H1 (cell line): ENCODE data around the gene ZNF562. TPM values are rescaled to one million over a fixed set of nuclear protein-coding genes. Genes with fewer than 3 reads are reported as not detected.

Experiments used
- CTCF ChIA-PET: fragments of 300-600 bp; sonication (Branson Sonifier 250); formaldehyde crosslinking; loops from one replicate; lab custom pipeline; 2021; ENCODE audit not compliant: partially characterized antibody; lab: Charles Lee
- POLR2A ChIA-PET: fragments of 300-600 bp; sonication (Branson Sonifier 250); formaldehyde crosslinking; loops from one replicate; lab custom pipeline; 2021; ENCODE audit warnings: inconsistent platforms; ENCODE audit not compliant: partially characterized antibody; lab: Charles Lee
- DNase-seq, 2 experiments: peaks; one replicate each; pipeline versions ENCODE4 v3.0.0 to v3.0.0-alpha.2; 2010 to 2022; ENCODE audit warnings: low spot score in 2 of 2, low read depth in 1 of 2, mixed read lengths in 1 of 2
- FAIRE-seq: peaks from 2 replicates; lab custom pipeline; 2011; peaks lifted over from hg19 to GRCh38; lab: Jason Lieb, UNC
- H2AFZ ChIP-seq: 2 replicates; pipeline ENCODE4 v1.8.1; 2012; ENCODE audit warnings: low read length, inconsistent platforms
- H2AK5ac ChIP-seq: 2 replicates; pipeline ENCODE4 v1.6.1; 2013; ENCODE audit warnings: low read depth, low read length
- H2BK120ac ChIP-seq: replicated peaks from 2 replicates; pipeline ENCODE3; 2013; ENCODE audit warnings: low read depth, low read length, inconsistent platforms
- H2BK12ac ChIP-seq: 2 replicates; pipeline ENCODE4 v1.6.1; 2013; ENCODE audit warnings: low read depth, low read length
- H2BK15ac ChIP-seq: 2 replicates; pipeline ENCODE4 v1.6.1; 2013; ENCODE audit warnings: low read length
- H2BK20ac ChIP-seq: 2 replicates; pipeline ENCODE4 v1.6.1; 2013; ENCODE audit warnings: low read length
- H2BK5ac ChIP-seq: 2 replicates; pipeline ENCODE4 v1.6.1; 2013; ENCODE audit warnings: low read depth, low read length
- H3K14ac ChIP-seq: 2 replicates; pipeline ENCODE4 v1.6.1; 2013; ENCODE audit warnings: inconsistent platforms; ENCODE audit not compliant: insufficient read length
- H3K18ac ChIP-seq: 2 replicates; pipeline ENCODE4 v1.6.1; 2013; ENCODE audit warnings: low read length; ENCODE audit errors: extremely low read depth
- H3K23ac ChIP-seq: 2 replicates; pipeline ENCODE4 v1.6.1; 2013; ENCODE audit warnings: inconsistent platforms; ENCODE audit not compliant: insufficient read length
- H3K23me2 ChIP-seq: 2 replicates; pipeline ENCODE4 v1.6.1; 2013; ENCODE audit warnings: low read depth, low read length
- H3K27ac ChIP-seq: 2 replicates; pipeline ENCODE4 v1.6.1; 2011; ENCODE audit warnings: low read depth, low read length, inconsistent platforms
- H3K27me3 ChIP-seq, 4 experiments: replicated peaks in 1 of 4; 1 replicate in 1 of 4; 2 replicates in 3 of 4; pipeline versions ENCODE4 v1.6.1 to v1.8.1; 2011 to 2013; ENCODE audit warnings: low read length in 3 of 4, mild to moderate bottlenecking in 3 of 4, inconsistent platforms in 2 of 4, mixed read lengths in 2 of 4, moderate library complexity in 1 of 4; ENCODE audit not compliant: control insufficient read depth in 3 of 4, insufficient read depth in 3 of 4; ENCODE audit errors: extremely low read depth in 1 of 4
- H3K36me3 ChIP-seq, 4 experiments: 2 replicates each; pipeline versions ENCODE4 v1.6.1 to v1.8.1; 2011 to 2013; ENCODE audit warnings: mild to moderate bottlenecking in 4 of 4, low read length in 3 of 4, moderate library complexity in 2 of 4, control low read depth in 1 of 4, inconsistent platforms in 1 of 4; ENCODE audit not compliant: insufficient read depth in 4 of 4, control insufficient read depth in 2 of 4
- H3K4ac ChIP-seq: replicated peaks from 2 replicates; pipeline ENCODE3; 2013; ENCODE audit warnings: low read length, low read depth, mixed read lengths, inconsistent platforms; ENCODE audit not compliant: insufficient read length
- H3K4me1 ChIP-seq, 4 experiments: replicated peaks in 1 of 4; 1 replicate in 1 of 4; 2 replicates in 3 of 4; pipeline versions ENCODE4 v1.6.1 to v1.8.1; 2011 to 2013; ENCODE audit warnings: low read length in 3 of 4, inconsistent platforms in 2 of 4, mixed read lengths in 1 of 4; ENCODE audit not compliant: insufficient read depth in 4 of 4, control insufficient read depth in 3 of 4
- H3K4me2 ChIP-seq, 2 experiments: 2 replicates each; pipeline versions ENCODE4 v1.6.1 to v1.8.1; 2011 to 2013; ENCODE audit warnings: low read depth in 2 of 2, low read length in 2 of 2, control low read depth in 1 of 2, inconsistent platforms in 1 of 2, mild to moderate bottlenecking in 1 of 2; ENCODE audit not compliant: insufficient read depth in 1 of 2
- H3K4me3 ChIP-seq, 4 experiments: fragments of 200-600, 300-600 bp in 1 of 4; sonication (generic), shearing (Covaris generic), sonication (Bioruptor Twin) in 1 of 4; 2 replicates each; pipeline versions ENCODE4 v1.5.1 to v1.8.1; 2011 to 2016; ENCODE audit warnings: low read length in 4 of 4, low read depth in 3 of 4, control low read depth in 2 of 4, inconsistent platforms in 2 of 4, mild to moderate bottlenecking in 2 of 4, mixed read lengths in 1 of 4, moderate library complexity in 1 of 4; ENCODE audit not compliant: insufficient read depth in 2 of 4; ENCODE audit errors: extremely low read depth in 1 of 4
- H3K56ac ChIP-seq: replicated peaks from 2 replicates; pipeline ENCODE3; 2013; ENCODE audit warnings: low read depth, mild to moderate bottlenecking, mixed read lengths, low read length, inconsistent platforms; ENCODE audit not compliant: insufficient read length
- H3K79me1 ChIP-seq: 2 replicates; pipeline ENCODE4 v1.6.1; 2013; ENCODE audit warnings: low read depth, low read length, control low read depth
- H3K79me2 ChIP-seq, 2 experiments: 2 replicates each; pipeline versions ENCODE4 v1.6.1 to v1.8.1; 2012 to 2013; ENCODE audit warnings: low read length in 2 of 2, mild to moderate bottlenecking in 2 of 2, inconsistent platforms in 1 of 2; ENCODE audit not compliant: insufficient read depth in 2 of 2, control insufficient read depth in 1 of 2
- H3K9ac ChIP-seq, 4 experiments: replicated peaks in 1 of 4; 1 replicate in 1 of 4; 2 replicates in 3 of 4; pipeline versions ENCODE4 v1.6.1 to v1.8.1; 2011 to 2013; ENCODE audit warnings: low read depth in 3 of 4, low read length in 3 of 4, control low read depth in 2 of 4, mild to moderate bottlenecking in 2 of 4, moderate library complexity in 2 of 4, inconsistent platforms in 1 of 4; ENCODE audit errors: extremely low read depth in 1 of 4
- H3K9me3 ChIP-seq, 2 experiments: 2 replicates each; pipeline versions ENCODE4 v1.6.1 to v1.8.1; 2012 to 2013; ENCODE audit warnings: mild to moderate bottlenecking in 2 of 2, moderate library complexity in 2 of 2, control low read depth in 1 of 2, inconsistent platforms in 1 of 2, low read depth in 1 of 2, low read length in 1 of 2, mixed read lengths in 1 of 2; ENCODE audit not compliant: insufficient read depth in 2 of 2
- H4K20me1 ChIP-seq, 2 experiments: replicated peaks in 1 of 2; 2 replicates each; pipeline versions ENCODE3 to v1.8.1; 2011 to 2013; ENCODE audit warnings: inconsistent platforms in 2 of 2, low read length in 2 of 2, mild to moderate bottlenecking in 1 of 2; ENCODE audit not compliant: insufficient read depth in 2 of 2, control insufficient read depth in 1 of 2
- H4K5ac ChIP-seq: 2 replicates; pipeline ENCODE4 v1.6.1; 2013; ENCODE audit warnings: low read length, low read depth, mixed read lengths, inconsistent platforms; ENCODE audit not compliant: insufficient read length
- H4K8ac ChIP-seq: 2 replicates; pipeline ENCODE4 v1.8.0; 2013; ENCODE audit warnings: mild to moderate bottlenecking, moderate library complexity, low read length, inconsistent platforms; ENCODE audit not compliant: insufficient read depth; ENCODE audit errors: extremely low read depth
- H4K91ac ChIP-seq: replicated peaks from 2 replicates; pipeline ENCODE3; 2013; ENCODE audit warnings: low read length, mixed read lengths, inconsistent platforms; ENCODE audit not compliant: insufficient read length
- BCL11A ChIP-seq, 2 experiments: IDR thresholded peaks; one replicate each; pipeline ENCODE4 v1.6.1; 2011; ENCODE audit warnings: low read depth in 2 of 2, low read length in 2 of 2, mild to moderate bottlenecking in 2 of 2
- CTCF ChIP-seq, 3 experiments: IDR thresholded peaks; 1 replicate in 2 of 3; 2 replicates in 1 of 3; pipeline versions ENCODE4 v1.5.1 to v1.6.1; 2011; ENCODE audit warnings: low read length in 3 of 3, mild to moderate bottlenecking in 3 of 3, inconsistent platforms in 2 of 3, low read depth in 1 of 3, moderate library complexity in 1 of 3; ENCODE audit not compliant: insufficient read depth in 1 of 3; ENCODE audit errors: control extremely low read depth in 1 of 3
- EP300 ChIP-seq, 2 experiments: IDR thresholded peaks; 1 replicate in 1 of 2; 2 replicates in 1 of 2; pipeline ENCODE4 v1.6.1; 2011 to 2012; ENCODE audit warnings: low read depth in 2 of 2, low read length in 2 of 2, mild to moderate bottlenecking in 2 of 2, borderline replicate concordance in 1 of 2, inconsistent platforms in 1 of 2, moderate library complexity in 1 of 2
- KDM1A ChIP-seq: fragments of 200-600, 300-600 bp; sonication (generic); IDR thresholded peaks from 2 replicates; pipeline ENCODE4 v1.7.1; 2016; ENCODE audit warnings: mild to moderate bottlenecking, low read length, borderline replicate concordance
- KDM5A ChIP-seq: fragments of 200-600 bp; IDR thresholded peaks from 2 replicates; pipeline ENCODE4 v1.7.1; 2012; ENCODE audit warnings: mild to moderate bottlenecking, low read length, inconsistent platforms, mixed read lengths
- POLR2AphosphoS5 ChIP-seq: IDR thresholded peaks from 2 replicates; pipeline ENCODE4 v1.6.1; 2011; ENCODE audit warnings: low read depth, low read length
- WGBS, 2 experiments: shearing (Covaris generic) in 1 of 2; methylation state at CpG; one replicate each; pipeline versions ENCODE4 v1.1.6 to v1.1.7; 2013 to 2015; ENCODE audit warnings: low lambda C conversion rate in 2 of 2, mixed read lengths in 2 of 2, inconsistent platforms in 1 of 2, low coverage in 1 of 2, missing lambda C conversion rate in 1 of 2; ENCODE audit not compliant: insufficient replicate concordance in 2 of 2, insufficient coverage in 1 of 2, insufficient read length in 1 of 2; ENCODE audit errors: extremely low coverage in 1 of 2, missing lambda C conversion rate in 1 of 2; 5-methylcytosine and 5-hydroxymethylcytosine counted together
- polyA plus RNA-seq, 7 experiments: library from polyadenylated mRNA; depleted of rRNA in 3 of 7; stranded (reverse) in 5 of 7; unstranded in 2 of 7; fragments of >200 nt in 5 of 7; fragments of 200-250 nt in 2 of 7; gene quantifications; 1 replicate in 5 of 7; 2 replicates in 1 of 7; 4 replicates in 1 of 7; pipeline versions ENCODE4 v1.2.1 to v1.2.3, GENCODE V29; 2011 to 2013; ENCODE audit warnings: missing spikeins in 2 of 7, mixed read lengths in 2 of 7
- total RNA-seq: library from RNA; stranded (reverse); fragmentation: NEBNext Ultra II Directional; extraction: Animal tissue kit (Norgen Biotek cat#: 25700); gene quantifications from 2 replicates; pipeline ENCODE4 v1.2.1, GENCODE V29; 2021

The ZNF562 gene
- total and polyA plus RNA-seq, 2 of the 8 experiments (the other 6 are each of a cell fraction or from before 2014, with no cell fraction given) = 0.12 to 2.5 TPM

DNA sequence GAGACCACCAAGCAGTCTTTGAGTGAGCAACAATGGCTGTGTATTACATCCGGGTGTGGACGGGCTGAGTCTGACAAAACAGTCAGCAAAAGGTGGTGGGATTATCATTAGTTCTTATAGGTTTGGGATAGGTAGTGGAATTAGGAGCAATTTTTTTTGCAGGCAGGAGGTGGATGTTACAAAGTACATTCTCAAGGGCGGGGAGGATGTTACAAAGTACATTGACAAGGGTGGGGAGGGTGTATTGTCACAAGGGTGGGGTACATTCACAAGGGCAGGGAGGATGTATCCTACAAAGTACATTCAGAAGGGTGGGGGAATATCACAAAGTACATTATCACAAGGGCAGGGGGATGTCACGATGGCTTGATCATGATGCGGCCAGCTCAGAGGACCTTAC lies 38.9 kb downstream of the ZNF562 start:
- no peak overlapping the region for H3K4ac ChIP-seq
- H2AFZ ChIP-seq = no peak overlapping the region
- no peak overlapping the region for H3K4me2 ChIP-seq
- H2BK120ac ChIP-seq = no peak overlapping the region
- no peak overlapping the region for H3K4me3 ChIP-seq
- WGBS, 2 experiments = 91% methylated on average over 5 of the region's 5 CpGs; no CpG with 5 or more reads in 1 of the 2 experiments
- no peak overlapping the region for H4K8ac ChIP-seq
- H3K23me2 ChIP-seq = no peaks in the 10 kb centered on the region; the same call in 1 of the 2 replicates
- ChIA-PET CTCF (interaction anchor here (0.6 to 3.1 kb wide), 4 partner anchors 8 to 164 kb away, joined by 3 to 10 read pairs (median 4); no protein-coding TSS in a partner anchor), POLR2A (interaction anchor here (0.6 to 1.2 kb wide), 2 partner anchors 15 to 143 kb away, joined by 3 read pairs; partner anchors contain the start of gene ZNF561)
- H2BK12ac ChIP-seq = no peak overlapping the region
- no peaks in the 10 kb centered on the region for H3K27me3 ChIP-seq
- no peak overlapping the region for H2BK20ac ChIP-seq
- H4K91ac ChIP-seq = no peak overlapping the region
- no peak overlapping the region for H3K14ac ChIP-seq
- H3K56ac ChIP-seq = no peak overlapping the region
- peaks cover 8 to 11% of the 10 kb centered on the region in 2 experiments for H3K9me3 ChIP-seq
- no peaks in the 10 kb centered on the region for H3K79me1 ChIP-seq
- H3K4me1 ChIP-seq = no peaks in the 10 kb centered on the region
- no peak overlapping the region for H3K23ac ChIP-seq
- no peak overlapping the region for H3K27ac ChIP-seq
- H3K18ac ChIP-seq = no peak overlapping the region
- H3K9ac ChIP-seq = no peak overlapping the region
- no peak overlapping the region for H4K5ac ChIP-seq
- no peak overlapping the region for H2BK15ac ChIP-seq
- DNase-seq (no peak), FAIRE-seq (no peak)
- no peaks in the 10 kb centered on the region for H4K20me1 ChIP-seq
- H2BK5ac ChIP-seq = no peak overlapping the region
- no peak overlapping the region for H2AK5ac ChIP-seq
- peaks cover 2 to 58% (median 21%) of the 10 kb centered on the region in 4 experiments; a peak in 7 of 8 replicates for H3K36me3 ChIP-seq
- no peaks in the 10 kb centered on the region for H3K79me2 ChIP-seq
- TF ChIP-seq BCL11A (IDR thresholded peaks at IDR 0.05; ENCODE audit: low read depth in 2 of 2, low read length in 2 of 2) (no peak), KDM1A (no peak), KDM5A (no peak), POLR2AphosphoS5 (no peak), EP300 (IDR thresholded peaks at IDR 0.05; ENCODE audit: borderline replicate concordance in 1 of 2, low read depth in 2 of 2, low read length in 2 of 2) (no peak), CTCF (IDR thresholded peaks at IDR 0.05; ENCODE audit: control extremely low read depth in 1 of 3, insufficient read depth in 1 of 3, low read depth in 1 of 3, low read length in 3 of 3) (no peak)
